Sigmoid colon (tissue), 7 donors: ENCODE measurements around the gene SETD3. TPM values are rescaled to one million over a fixed set of nuclear protein-coding genes. Genes with fewer than 3 reads are reported as not detected.
A peak's percentile ranks its signal among the peaks of the same experiment; 100 is the strongest.

Experiments used
- DNase-seq: peaks from one replicate; pipeline ENCODE4 v3.0.0-alpha.2; 2019
- H3K27ac ChIP-seq, 4 donors: fragments of 200-600 bp; sonication (generic); one replicate each; pipeline ENCODE4 v1.5.1; 2016 to 2019; ENCODE audit warnings: mild to moderate bottlenecking in 1 of 4
- H3K27me3 ChIP-seq, 3 donors: fragments of 200-600 bp; sonication (generic); one replicate each; pipeline ENCODE4 v1.5.1; 2019; ENCODE audit warnings: mild to moderate bottlenecking in 1 of 3
- H3K36me3 ChIP-seq, 4 donors: fragments of 200-600 bp; sonication (generic); one replicate each; pipeline ENCODE4 v1.5.1; 2016 to 2019
- H3K4me1 ChIP-seq, 4 donors: fragments of 200-600 bp; sonication (generic); one replicate each; pipeline ENCODE4 v1.5.1; 2017 to 2019
- H3K4me3 ChIP-seq, 4 donors: fragments of 200-600 bp; sonication (generic); one replicate each; pipeline ENCODE4 v1.5.1; 2017 to 2019; ENCODE audit warnings: mild to moderate bottlenecking in 2 of 4, moderate library complexity in 1 of 4
- H3K9me3 ChIP-seq, 4 donors: fragments of 200-600 bp in 3 of 4; sonication (generic) in 3 of 4; one replicate each; pipeline versions ENCODE4 v1.5.1 to v1.6.1; 2013 to 2019
- CTCF ChIP-seq, 4 experiments: fragments of 450-650 bp in 3 of 4; fragments of 200-600 bp in 1 of 4; IDR thresholded peaks; one replicate each; pipeline ENCODE4 v1.5.1; 2016 to 2019; ENCODE audit warnings: antibody characterized with exemption in 4 of 4, mild to moderate bottlenecking in 3 of 4, moderate library complexity in 2 of 4
- EP300 ChIP-seq, 4 donors: sonication (generic); formaldehyde crosslinking; IDR thresholded peaks; one replicate each; pipeline ENCODE4 v1.6.1; 2017; ENCODE audit warnings: antibody characterized with exemption in 4 of 4
- POLR2A ChIP-seq, 2 donors: fragments of 450-650 bp; IDR thresholded peaks; one replicate each; pipeline ENCODE4 v1.6.1; 2016; ENCODE audit warnings: antibody characterized with exemption in 2 of 2, mild to moderate bottlenecking in 2 of 2, moderate library complexity in 2 of 2
- POLR2AphosphoS5 ChIP-seq, 4 donors: sonication (generic); formaldehyde crosslinking; IDR thresholded peaks; one replicate each; pipeline ENCODE4 v1.6.1; 2017; ENCODE audit warnings: antibody characterized with exemption in 4 of 4
- WGBS, 2 donors: extraction: QIAGEN DNeasy Blood & Tissue Kit; methylation state at CpG; one replicate each; pipeline ENCODE4 v1.1.7; 2013; 5-methylcytosine and 5-hydroxymethylcytosine counted together
- intact Hi-C: fragments of 100-400 bp; cut with DNase I; formaldehyde crosslinking; loops from one replicate; pipeline ENCODE4 v1.15.1; 2023
- polyA plus RNA-seq, 3 donors: library from polyadenylated mRNA; stranded (reverse); fragments of 200-250 nt; gene quantifications; one replicate each; pipeline ENCODE4 v1.2.3, GENCODE V29; 2013
- total RNA-seq, 4 donors: library from RNA; depleted of rRNA; stranded (reverse); fragments of >200 nt; gene quantifications; one replicate each; pipeline ENCODE4 v1.1.0, GENCODE V29; 2016
- donor health status: healthy with polysubstance abuse.
- donor health status: Bipolar disorder and iron deficiency.
- donor health status: healthy.

The SETD3 gene
- total and polyA plus RNA-seq, 7 donors = 34.6 to 164 (median 130) TPM

- DNase-seq = no peak
- intact Hi-C loops = no loop called here
- H3K9me3 ChIP-seq = no peaks in the 10 kb centered on the region
- peak overlapping the region in 1 of 4 donors; percentile 83 for H3K27ac ChIP-seq
- peaks cover 0 to 38% (median 30%) of the 10 kb centered on the region in 4 donors for H3K4me1 ChIP-seq
- H3K36me3 ChIP-seq = peaks cover 33 to 77% (median 57%) of the 10 kb centered on the region in 4 donors
- 91 to 94% methylated on average over 27 of the region's 27 CpGs for WGBS, 2 donors
- no peaks in the 10 kb centered on the region for H3K27me3 ChIP-seq
- no peak overlapping the region for H3K4me3 ChIP-seq
- TF ChIP-seq EP300 (IDR thresholded peaks at IDR 0.05) (no peak), CTCF (IDR thresholded peaks at IDR 0.05) (no peak), POLR2AphosphoS5 (IDR thresholded peaks at IDR 0.05) (no peak), POLR2A (IDR thresholded peaks at IDR 0.05) (no peak)
Observed at GRCh38 chr14:99509871-99510555, 29.4 kb upstream of the SETD3 start.

- intact Hi-C loops = no loop called here
- DNase-seq = no peak
- Histone ChIP-seq H3K27me3 (no peaks in the 10 kb centered on the region), H3K4me3 (no peak overlapping the region), H3K4me1 (peaks cover 0 to 36% (median 30%) of the 10 kb centered on the region in 4 donors), H3K36me3 (peaks cover 31 to 77% (median 52%) of the 10 kb centered on the region in 4 donors), H3K9me3 (no peaks in the 10 kb centered on the region), H3K27ac (peak overlapping the region in 1 of 4 donors; percentile 18)
- 79 to 88% methylated on average over 23 of the region's 23 CpGs for WGBS, 2 donors
- no peak for TF ChIP-seq CTCF (IDR thresholded peaks at IDR 0.05)
- no peak for TF ChIP-seq POLR2A (IDR thresholded peaks at IDR 0.05)
- no peak for TF ChIP-seq POLR2AphosphoS5 (IDR thresholded peaks at IDR 0.05)
- TF ChIP-seq EP300 (IDR thresholded peaks at IDR 0.05) = no peak
Observed at GRCh38 chr14:99508896-99509629, 28.4 kb upstream of the SETD3 start.

DNA sequence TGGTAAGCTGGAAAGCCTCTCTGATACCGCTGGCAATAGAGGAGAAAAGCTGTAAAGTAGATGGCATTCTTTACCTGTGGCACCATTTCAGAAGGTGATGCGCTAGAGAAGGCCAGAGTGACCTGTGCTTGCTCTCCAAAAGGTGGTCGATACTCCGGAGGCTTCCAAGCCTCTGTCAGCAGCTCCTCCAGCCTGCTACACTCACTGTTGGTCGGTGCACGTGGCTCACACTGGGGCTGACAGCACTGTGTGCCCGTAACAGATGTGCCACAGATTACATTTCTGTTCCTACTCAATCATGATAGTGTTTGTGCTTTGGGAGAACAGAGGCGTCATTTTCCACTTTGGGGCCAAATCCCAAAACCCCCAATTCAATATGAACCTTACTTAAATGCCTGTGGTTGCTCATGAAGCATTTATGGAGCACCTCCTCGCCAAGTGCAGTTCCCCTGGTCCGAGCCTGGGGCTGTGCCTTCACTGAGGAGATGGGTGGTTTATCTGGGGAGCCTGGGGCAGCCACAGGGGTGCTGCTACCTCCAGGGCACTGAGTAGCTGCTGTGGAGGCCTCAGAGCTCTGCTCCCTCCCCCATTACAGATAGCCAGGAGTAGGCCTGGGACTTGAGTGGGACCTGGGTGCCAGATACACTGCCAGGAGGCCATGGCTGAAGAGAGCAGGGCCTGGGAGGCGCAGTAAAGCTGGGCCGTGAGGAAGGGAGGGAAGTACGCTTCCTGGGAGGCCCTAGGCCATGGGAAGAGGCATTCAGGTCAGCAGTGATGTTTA, 27.4 kb upstream of the SETD3 start:
- peaks cover 0 to 29% (median 26%) of the 10 kb centered on the region in 4 donors for H3K4me1 ChIP-seq
- DNase-seq = no peak
- peaks cover 34 to 78% (median 58%) of the 10 kb centered on the region in 4 donors for H3K36me3 ChIP-seq
- H3K27ac ChIP-seq = peak overlapping the region in 1 of 4 donors; percentile 18
- intact Hi-C loops = no loop called here
- no peaks in the 10 kb centered on the region for H3K27me3 ChIP-seq
- TF ChIP-seq CTCF (IDR thresholded peaks at IDR 0.05) (no peak), EP300 (IDR thresholded peaks at IDR 0.05) (no peak), POLR2AphosphoS5 (IDR thresholded peaks at IDR 0.05) (no peak)
- no peaks in the 10 kb centered on the region for H3K9me3 ChIP-seq
- no peak overlapping the region for H3K4me3 ChIP-seq
- 95% methylated on average over 13 of the region's 13 CpGs for WGBS, 2 donors

- Histone ChIP-seq H3K9me3 (no peaks in the 10 kb centered on the region), H3K4me1 (peaks cover 0 to 12% (median 8%) of the 10 kb centered on the region in 4 donors), H3K4me3 (no peak overlapping the region), H3K27ac (no peak overlapping the region), H3K36me3 (peaks cover 44 to 89% (median 72%) of the 10 kb centered on the region in 4 donors), H3K27me3 (no peaks in the 10 kb centered on the region)
- intact Hi-C loops = no loop called here
- WGBS, 2 donors = 91 to 96% methylated on average over 6 of the region's 6 CpGs
- no peak for DNase-seq
- no peak for TF ChIP-seq EP300 (IDR thresholded peaks at IDR 0.05)
- no peak for TF ChIP-seq POLR2A (IDR thresholded peaks at IDR 0.05)
- no peak for TF ChIP-seq POLR2AphosphoS5 (IDR thresholded peaks at IDR 0.05)
- no peak for TF ChIP-seq CTCF (IDR thresholded peaks at IDR 0.05)
Observed at GRCh38 chr14:99506276-99506675, 25.6 kb upstream of the SETD3 start.
